K562 (cell line): ENCODE data around the gene TRAF1. TPM values are rescaled to one million over a fixed set of nuclear protein-coding genes. Genes with fewer than 3 reads are reported as not detected.

Experiments used
- BCL6 ChIP-seq: fragments of 250-450 bp; sonication (Bioruptor Pico); IDR thresholded peaks from 2 replicates; pipeline ENCODE4 v1.4.0; 2020
- FOXM1 ChIP-seq, 2 experiments: fragments of 450-650 bp in 1 of 2; sonication (generic) in 1 of 2; formaldehyde crosslinking in 1 of 2; IDR thresholded peaks; 2 replicates each; pipeline versions ENCODE4 v1.6.1 to v1.9.0; 2017 to 2022; ENCODE audit warnings: low read depth in 2 of 2, mild to moderate bottlenecking in 2 of 2, missing genetic modification reagents in 1 of 2, moderate library complexity in 1 of 2
- HES1 ChIP-seq: fragments of 450-650 bp; IDR thresholded peaks from 2 replicates; pipeline ENCODE4 v1.6.1; 2016; ENCODE audit warnings: low read depth, mild to moderate bottlenecking, moderate library complexity
- IRF2 ChIP-seq: sonication (generic); formaldehyde crosslinking; IDR thresholded peaks from 2 replicates; pipeline ENCODE4 v1.8.1; 2022; ENCODE audit warnings: mild to moderate bottlenecking, missing genetic modification reagents
- KDM1A ChIP-seq, 2 experiments: fragments of 450-650 bp; IDR thresholded peaks; 2 replicates each; pipeline ENCODE4 v1.6.1; 2016; ENCODE audit warnings: mild to moderate bottlenecking in 2 of 2
- NFYB ChIP-seq: IDR thresholded peaks from 2 replicates; pipeline ENCODE4 v1.6.1; 2011; ENCODE audit warnings: mild to moderate bottlenecking, moderate library complexity; ENCODE audit not compliant: insufficient read length; ENCODE audit errors: extremely low read depth
- PHB ChIP-seq: fragments of 250-450 bp; sonication (Bioruptor Pico); IDR thresholded peaks from 2 replicates; pipeline ENCODE4 v1.5.0; 2021
- PTRF ChIP-seq: fragments of 450-650 bp; IDR thresholded peaks from 2 replicates; pipeline ENCODE4 v1.6.1; 2016; ENCODE audit warnings: mild to moderate bottlenecking, missing genetic modification characterization, missing compliant biosample characterization
- SMARCC2 ChIP-seq: fragments of 450-650 bp; IDR thresholded peaks from 2 replicates; pipeline ENCODE4 v1.6.1; 2017; ENCODE audit warnings: antibody characterized with exemption, moderate library complexity, mild to moderate bottlenecking, low read depth
- ZKSCAN8 ChIP-seq: fragments of 200-800 bp; sonication (Bioruptor generic); IDR thresholded peaks from 2 replicates; pipeline ENCODE4 v1.6.1; 2016; ENCODE audit warnings: missing genetic modification characterization, missing compliant biosample characterization
- ZNF449 ChIP-seq: fragments of 250-450 bp; sonication (Bioruptor Pico); IDR thresholded peaks from 2 replicates; pipeline ENCODE4 v1.8.0; 2022; ENCODE audit warnings: moderate library complexity, mild to moderate bottlenecking, inconsistent platforms
- ZNF77 ChIP-seq: fragments of 250-450 bp; sonication (Bioruptor Pico); IDR thresholded peaks from 2 replicates; pipeline ENCODE4 v1.5.0; 2020
- ZSCAN32 ChIP-seq: fragments of 450-650 bp; formaldehyde crosslinking; IDR thresholded peaks from 2 replicates; pipeline ENCODE4 v1.4.0; 2020; ENCODE audit warnings: mild to moderate bottlenecking, moderate library complexity
- polyA plus RNA-seq, 8 experiments: library from polyadenylated mRNA; depleted of rRNA in 4 of 8; stranded (reverse) in 5 of 8; unstranded in 3 of 8; fragments of >200 nt; fragmentation: Nextera tagmentation in 2 of 8; fragmentation: Illumina TruSeq in 1 of 8; extraction: Ambion mirVana in 2 of 8; extraction: Trizol in 1 of 8; gene quantifications; 2 replicates each; pipeline versions ENCODE4 v1.2.1 to v1.2.3, GENCODE V29; 2011 to 2014; ENCODE audit warnings: inconsistent platforms in 1 of 8, missing spikeins in 1 of 8
- total RNA-seq, 7 experiments: library from RNA; depleted of rRNA in 6 of 7; stranded (reverse); fragments of >200 nt in 6 of 7; fragmentation: Illumina TruSeq in 2 of 7; extraction: Trizol in 2 of 7; gene quantifications; 2 replicates each; pipeline versions ENCODE4 v1.2.1 to v1.2.3, GENCODE V29; 2011 to 2021; ENCODE audit warnings: low replicate concordance in 1 of 7
- TF ChIP-seq, protein P1 (sequence below): fragments of 250-450 bp; sonication (Bioruptor Pico); IDR thresholded peaks from 2 replicates; pipeline ENCODE4 v1.5.0; 2021

TRAF1 gene
- total and polyA plus RNA-seq, 9 of the 15 experiments (the other 6 are each of a cell fraction or from before 2014, with no cell fraction given), result 0.01 to 1.1 (median 0.04) TPM; not detected in 2

- TF ChIP-seq ZKSCAN8 (CRISPR knock-in tag) (no peak), PHB (CRISPR knock-in tag) (no peak), PTRF (tag) (no peak), FOXM1 (IDR thresholded peaks at IDR 0.05; ENCODE audit: low read depth) (no peak), FOXM1 (CRISPR knock-in tag; IDR thresholded peaks at IDR 0.05; ENCODE audit: low read depth) (no peak), KDM1A (IDR thresholded peaks at IDR 0.05) (no peak), ZSCAN32 (CRISPR knock-in tag) (no peak), ZNF77 (no peak), HES1 (no peak), SMARCC2 (no peak), NFYB (no peak), ZNF449 (CRISPR knock-in tag) (0 out of 2 replicates have a peak, but pooled peaks have one; percentile 22), BCL6 (CRISPR knock-in tag) (no peak), IRF2 (CRISPR knock-in tag) (no peak)
- TF ChIP-seq, protein P1, sequence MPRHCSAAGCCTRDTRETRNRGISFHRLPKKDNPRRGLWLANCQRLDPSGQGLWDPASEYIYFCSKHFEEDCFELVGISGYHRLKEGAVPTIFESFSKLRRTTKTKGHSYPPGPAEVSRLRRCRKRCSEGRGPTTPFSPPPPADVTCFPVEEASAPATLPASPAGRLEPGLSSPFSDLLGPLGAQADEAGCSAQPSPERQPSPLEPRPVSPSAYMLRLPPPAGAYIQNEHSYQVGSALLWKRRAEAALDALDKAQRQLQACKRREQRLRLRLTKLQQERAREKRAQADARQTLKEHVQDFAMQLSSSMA (CRISPR knock-in tag), result no peak
These were observed 61.9 kb downstream of the TRAF1 start (continued) for GRCh38 chr9:120864719-120865118.
